Transverse colon (tissue), 4 donors: ENCODE data around the gene PTPRE. TPM values are rescaled to one million over a fixed set of nuclear protein-coding genes. Genes with fewer than 3 reads are reported as not detected.

Experiments
- DNase-seq: peaks from one replicate; pipeline ENCODE4 v3.0.0-alpha.2; 2019
- H3K27ac ChIP-seq, 4 donors: fragments of 200-600 bp; sonication (generic); 2 replicates each; pipeline ENCODE4 v1.5.1; 2016 to 2018; ENCODE audit warnings: inconsistent platforms in 4 of 4
- H3K27me3 ChIP-seq: fragments of 200-600 bp; sonication (generic); 2 replicates; pipeline ENCODE4 v1.5.1; 2017; ENCODE audit warnings: inconsistent platforms
- H3K36me3 ChIP-seq, 4 donors: fragments of 200-600 bp; sonication (generic); 2 replicates each; pipeline ENCODE4 v1.5.1; 2017 to 2019; ENCODE audit warnings: inconsistent platforms in 4 of 4
- H3K4me1 ChIP-seq, 4 donors: fragments of 200-600 bp; sonication (generic); 2 replicates each; pipeline ENCODE4 v1.5.1; 2017 to 2020; ENCODE audit warnings: inconsistent platforms in 4 of 4
- H3K4me3 ChIP-seq, 4 donors: fragments of 200-600 bp; sonication (generic); 1 replicate in 1 of 4; 2 replicates in 3 of 4; pipeline versions ENCODE4 v1.5.1 to v1.6.1; 2017 to 2019; ENCODE audit warnings: inconsistent platforms in 4 of 4
- H3K9me3 ChIP-seq, 2 donors: fragments of 200-600 bp; sonication (generic); 2 replicates each; pipeline ENCODE4 v1.5.1; 2017 to 2019; ENCODE audit warnings: inconsistent platforms in 2 of 2
- EP300 ChIP-seq: sonication (generic); formaldehyde crosslinking; IDR thresholded peaks from one replicate; pipeline ENCODE4 v1.6.1; 2017; ENCODE audit warnings: antibody characterized with exemption, low read depth
- POLR2A ChIP-seq: fragments of 450-650 bp; IDR thresholded peaks from one replicate; pipeline ENCODE4 v1.6.1; 2016; ENCODE audit warnings: antibody characterized with exemption, mild to moderate bottlenecking, moderate library complexity
- POLR2AphosphoS5 ChIP-seq, 3 donors: sonication (generic); formaldehyde crosslinking; IDR thresholded peaks; one replicate each; pipeline ENCODE4 v1.6.1; 2016; ENCODE audit warnings: antibody characterized with exemption in 3 of 3
- WGBS, 2 donors: methylation state at CpG; one replicate each; pipeline ENCODE4 v1.1.5; 2018; ENCODE audit warnings: low coverage in 1 of 2; 5-methylcytosine and 5-hydroxymethylcytosine counted together
- in situ Hi-C, 4 donors: fragments of 200-750 bp; cut with MboI; loops; one replicate each; pipeline versions ENCODE4 v1.15.0 to v1.15.1; 2017; ENCODE audit warnings: low sequenced_read_pairs in 3 of 4, low pct_ligation_motif_present in 1 of 4, low pct_unique_long_range_greater_than_20kb in 1 of 4
- intact Hi-C: fragments of 100-400 bp; cut with DNase I; formaldehyde crosslinking; loops from one replicate; pipeline ENCODE4 v1.15.1; 2023; ENCODE audit warnings: low total_unique reads
- total RNA-seq, 4 donors: library from RNA; depleted of rRNA; stranded (reverse); fragments of >200 nt; gene quantifications; one replicate each; pipeline ENCODE4 v1.1.0, GENCODE V29; 2016
- TF ChIP-seq, protein P1 (sequence below), 5 experiments: fragments of 200-600 bp in 3 of 5; fragments of 450-650 bp in 2 of 5; sonication (generic) in 3 of 5; IDR thresholded peaks; 1 replicate in 2 of 5; 2 replicates in 3 of 5; pipeline ENCODE4 v1.5.1; 2016 to 2017; ENCODE audit warnings: antibody characterized with exemption in 5 of 5, inconsistent platforms in 3 of 5, mild to moderate bottlenecking in 2 of 5, moderate library complexity in 1 of 5

PTPRE gene
- total RNA-seq, 4 donors from 2014 or later = 25.7 to 43.6 (median 26.7) TPM

DNA sequence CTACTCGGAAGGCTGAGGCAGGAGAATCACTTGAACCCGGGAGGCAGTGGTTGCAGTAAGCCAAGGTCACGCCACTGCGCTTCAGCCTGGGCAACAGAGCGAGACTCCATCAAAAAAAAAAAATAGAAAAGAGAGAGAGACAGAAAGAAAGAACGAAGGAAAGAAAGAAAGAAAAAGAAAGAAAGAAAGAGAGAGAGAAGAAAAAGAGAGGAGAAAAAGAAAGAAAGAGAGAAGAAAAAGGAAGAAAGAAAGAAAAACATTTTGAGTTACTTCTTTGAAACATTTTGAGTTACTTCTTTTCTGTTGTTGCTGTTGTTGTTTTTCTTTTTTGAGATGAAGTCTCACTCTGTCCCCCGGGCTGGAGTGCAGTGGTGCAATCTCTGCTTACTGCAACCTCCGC is 221.7 kb downstream of the PTPRE start:
- in situ Hi-C loops = no loop called here
- WGBS, 2 donors = 81 to 90% methylated on average over 7 to 8 of the region's 8 CpGs
- no peak for TF ChIP-seq POLR2A
- TF ChIP-seq, protein P1, sequence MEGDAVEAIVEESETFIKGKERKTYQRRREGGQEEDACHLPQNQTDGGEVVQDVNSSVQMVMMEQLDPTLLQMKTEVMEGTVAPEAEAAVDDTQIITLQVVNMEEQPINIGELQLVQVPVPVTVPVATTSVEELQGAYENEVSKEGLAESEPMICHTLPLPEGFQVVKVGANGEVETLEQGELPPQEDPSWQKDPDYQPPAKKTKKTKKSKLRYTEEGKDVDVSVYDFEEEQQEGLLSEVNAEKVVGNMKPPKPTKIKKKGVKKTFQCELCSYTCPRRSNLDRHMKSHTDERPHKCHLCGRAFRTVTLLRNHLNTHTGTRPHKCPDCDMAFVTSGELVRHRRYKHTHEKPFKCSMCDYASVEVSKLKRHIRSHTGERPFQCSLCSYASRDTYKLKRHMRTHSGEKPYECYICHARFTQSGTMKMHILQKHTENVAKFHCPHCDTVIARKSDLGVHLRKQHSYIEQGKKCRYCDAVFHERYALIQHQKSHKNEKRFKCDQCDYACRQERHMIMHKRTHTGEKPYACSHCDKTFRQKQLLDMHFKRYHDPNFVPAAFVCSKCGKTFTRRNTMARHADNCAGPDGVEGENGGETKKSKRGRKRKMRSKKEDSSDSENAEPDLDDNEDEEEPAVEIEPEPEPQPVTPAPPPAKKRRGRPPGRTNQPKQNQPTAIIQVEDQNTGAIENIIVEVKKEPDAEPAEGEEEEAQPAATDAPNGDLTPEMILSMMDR (IDR thresholded peaks at IDR 0.05) = no peak

DNA sequence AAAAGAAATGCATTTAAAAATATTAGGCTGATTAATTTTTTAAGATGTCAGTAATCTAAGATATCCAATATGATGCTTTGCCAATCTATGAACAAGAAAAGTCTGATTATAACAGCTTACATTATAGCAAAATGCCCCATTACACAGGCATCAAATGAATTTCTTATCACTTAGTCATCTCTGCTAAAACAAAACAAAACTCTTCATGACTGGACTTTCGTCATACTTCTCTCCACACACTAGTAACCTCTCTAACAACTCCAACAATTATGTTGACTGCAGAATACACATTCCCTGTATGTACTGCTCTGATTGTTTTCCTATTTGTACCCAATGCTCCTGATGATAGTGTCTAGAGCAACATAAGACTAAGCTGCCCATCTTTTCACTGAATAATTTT is 223.1 kb downstream of the PTPRE start:
- no peak for DNase-seq
- H3K27me3 ChIP-seq = peaks cover 3% of the 10 kb centered on the region
- TF ChIP-seq POLR2AphosphoS5 (IDR thresholded peaks at IDR 0.05) (no peak), EP300 (no peak), POLR2A (no peak)
- TF ChIP-seq, protein P1 (IDR thresholded peaks at IDR 0.05) = no peak
- no peaks in the 10 kb centered on the region for H3K36me3 ChIP-seq
- in situ Hi-C loops = no loop called here
- 62 to 77% methylated on average over 1 of the region's 1 CpG for WGBS, 2 donors
- no peak overlapping the region for H3K27ac ChIP-seq
- H3K9me3 ChIP-seq = no peaks in the 10 kb centered on the region
- H3K4me1 ChIP-seq = peaks cover 6 to 11% (median 8%) of the 10 kb centered on the region in 4 donors
- H3K4me3 ChIP-seq = no peak overlapping the region
- intact Hi-C loops = no loop called here

More for the DNA sequence above, 221.7 kb downstream of the PTPRE start:
- no peak for DNase-seq
- Histone ChIP-seq H3K27ac (no peak overlapping the region), H3K36me3 (no peaks in the 10 kb centered on the region), H3K27me3 (peaks cover 17% of the 10 kb centered on the region), H3K4me1 (peaks cover 6 to 15% (median 10%) of the 10 kb centered on the region in 4 donors), H3K9me3 (no peaks in the 10 kb centered on the region), H3K4me3 (no peak overlapping the region)
- intact Hi-C loops = no loop called here

Other genes with a start within 250 kb of the PTPRE start
- under 1 TPM in 1 of 4 donors, not detected in 3; 0.14 TPM for gene FOXI2, start 169.9 kb upstream of the PTPRE start, total RNA-seq
- 100 to 1,000 TPM in 2 of 4 donors, 10 to 100 TPM in 2; 35.2 to 167 (median 77.1) TPM for gene CLRN3, start 14.2 kb upstream of the PTPRE start, total RNA-seq
- gene MKI67, start 219.3 kb downstream of the PTPRE start, total RNA-seq = 10 to 100 TPM in 2 of 4 donors, 1 to 10 TPM in 2; 4.5 to 40.8 (median 8.4) TPM